Measurements from ENCODE around the gene TSKU. TPM values are rescaled to one million over a fixed set of nuclear protein-coding genes. Genes with fewer than 3 reads are reported as not detected.

Gene TSKU
- total RNA-seq, 2 donors from 2014 or later: 71.2 to 72.8 TPM

DNA sequence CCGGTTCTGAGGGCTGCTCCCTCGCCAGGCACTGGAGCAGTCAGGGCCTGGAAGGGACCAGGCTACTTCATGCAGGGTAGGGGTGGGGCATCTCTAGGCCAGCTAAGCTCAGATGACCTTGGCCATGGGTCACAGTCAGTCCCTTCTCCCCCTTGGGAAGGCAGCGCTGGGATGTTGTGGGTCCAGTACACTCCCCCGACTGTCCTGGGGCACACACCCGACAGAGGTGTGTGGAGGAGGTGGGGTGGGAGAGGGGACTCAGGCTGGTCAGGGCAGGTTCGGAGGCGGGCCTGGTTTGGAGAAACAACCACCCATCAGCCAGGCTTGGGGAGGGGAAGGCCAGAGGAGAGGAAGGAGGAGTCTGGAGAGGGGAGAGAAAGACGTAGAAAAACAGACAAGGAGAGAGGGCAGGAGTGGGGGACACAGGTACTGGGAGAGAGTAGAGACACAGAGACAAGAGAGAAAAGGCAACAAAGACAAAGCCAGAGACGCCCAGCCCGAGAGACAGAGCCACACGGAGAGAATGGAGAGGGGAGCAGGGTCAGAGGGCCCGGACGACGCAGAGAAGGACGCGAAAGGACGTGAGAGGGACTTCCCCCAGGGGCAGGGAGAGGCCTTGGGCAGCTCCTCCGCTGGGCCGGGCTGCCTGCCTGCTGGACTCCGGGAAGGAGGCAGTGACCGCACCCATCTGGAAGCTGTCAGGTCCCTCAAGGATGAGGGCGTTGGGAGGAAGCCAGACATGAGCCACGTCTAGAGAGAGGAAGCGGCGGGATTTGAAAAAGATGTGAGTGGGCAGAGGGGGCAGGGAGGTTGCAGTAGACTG is 30.6 kb upstream of the TSKU start:
- WGBS: 21% methylated on average over 25 of the region's 25 CpGs
- no peaks in the 10 kb centered on the region for H3K9me3 ChIP-seq
- peak overlapping the region in 1 of 2 donors; percentile 8 for H3K4me3 ChIP-seq
- H3K4me1 ChIP-seq (replicated peaks): no peaks in the 10 kb centered on the region
- DNase-seq (ENCODE audit: low spot score): peak; percentile 68
- peak; percentile 59 for TF ChIP-seq POLR2AphosphoS5 (IDR thresholded peaks at IDR 0.05)
- TF ChIP-seq, protein P1, sequence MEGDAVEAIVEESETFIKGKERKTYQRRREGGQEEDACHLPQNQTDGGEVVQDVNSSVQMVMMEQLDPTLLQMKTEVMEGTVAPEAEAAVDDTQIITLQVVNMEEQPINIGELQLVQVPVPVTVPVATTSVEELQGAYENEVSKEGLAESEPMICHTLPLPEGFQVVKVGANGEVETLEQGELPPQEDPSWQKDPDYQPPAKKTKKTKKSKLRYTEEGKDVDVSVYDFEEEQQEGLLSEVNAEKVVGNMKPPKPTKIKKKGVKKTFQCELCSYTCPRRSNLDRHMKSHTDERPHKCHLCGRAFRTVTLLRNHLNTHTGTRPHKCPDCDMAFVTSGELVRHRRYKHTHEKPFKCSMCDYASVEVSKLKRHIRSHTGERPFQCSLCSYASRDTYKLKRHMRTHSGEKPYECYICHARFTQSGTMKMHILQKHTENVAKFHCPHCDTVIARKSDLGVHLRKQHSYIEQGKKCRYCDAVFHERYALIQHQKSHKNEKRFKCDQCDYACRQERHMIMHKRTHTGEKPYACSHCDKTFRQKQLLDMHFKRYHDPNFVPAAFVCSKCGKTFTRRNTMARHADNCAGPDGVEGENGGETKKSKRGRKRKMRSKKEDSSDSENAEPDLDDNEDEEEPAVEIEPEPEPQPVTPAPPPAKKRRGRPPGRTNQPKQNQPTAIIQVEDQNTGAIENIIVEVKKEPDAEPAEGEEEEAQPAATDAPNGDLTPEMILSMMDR (IDR thresholded peaks at IDR 0.05): no peak
- no peaks in the 10 kb centered on the region for H3K27me3 ChIP-seq (replicated peaks; ENCODE audit: insufficient read depth)
- H3K36me3 ChIP-seq: no peaks in the 10 kb centered on the region
- intact Hi-C loops (cut with DNase I): no loop called here
- peak overlapping the region; percentile 67 to 73 for H3K27ac ChIP-seq

- Histone ChIP-seq H3K4me3 (no peak overlapping the region), H3K27ac (peak overlapping the region in 1 of 2 donors; percentile 67), H3K27me3 (replicated peaks; ENCODE audit: insufficient read depth) (no peaks in the 10 kb centered on the region), H3K36me3 (no peaks in the 10 kb centered on the region), H3K9me3 (no peaks in the 10 kb centered on the region), H3K4me1 (replicated peaks) (no peaks in the 10 kb centered on the region)
- intact Hi-C loops (cut with DNase I): no loop called here
- DNase-seq (ENCODE audit: low spot score): no peak
- WGBS: 86% methylated on average over 3 of the region's 3 CpGs
- TF ChIP-seq, protein P1 (IDR thresholded peaks at IDR 0.05): no peak
- no peak for TF ChIP-seq POLR2A (IDR thresholded peaks at IDR 0.05)
- TF ChIP-seq POLR2AphosphoS5 (IDR thresholded peaks at IDR 0.05): no peak
Observed at GRCh38 chr11:76753449-76753848, 29.7 kb upstream of the TSKU start.

DNA sequence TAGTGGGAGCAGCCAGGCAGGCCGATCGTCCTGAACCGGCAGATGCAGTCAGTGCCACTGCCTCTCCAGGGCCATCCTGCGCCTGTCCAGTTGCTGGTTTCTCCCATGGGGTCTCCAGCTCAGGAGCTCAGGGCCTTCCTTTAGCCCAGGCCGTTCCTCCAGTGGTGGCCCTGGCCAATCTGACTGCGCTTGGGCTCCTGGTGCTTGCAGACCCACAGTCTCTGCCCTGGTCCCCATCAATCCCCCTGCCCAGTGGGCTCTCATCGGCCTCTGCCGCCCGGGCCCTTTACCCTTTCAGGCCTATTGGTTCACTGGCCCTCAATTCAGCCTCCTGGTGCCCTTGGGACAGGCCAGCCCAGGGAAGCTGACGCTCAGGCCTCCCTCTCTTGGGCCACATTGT is 29.2 kb upstream of the TSKU start:
- Histone ChIP-seq H3K27me3 (replicated peaks; ENCODE audit: insufficient read depth) (no peaks in the 10 kb centered on the region), H3K27ac (no peak overlapping the region), H3K4me1 (replicated peaks) (no peaks in the 10 kb centered on the region), H3K4me3 (no peak overlapping the region), H3K36me3 (no peaks in the 10 kb centered on the region), H3K9me3 (no peaks in the 10 kb centered on the region)
- 97% methylated on average over 10 of the region's 10 CpGs for WGBS
- no peak for TF ChIP-seq POLR2AphosphoS5 (IDR thresholded peaks at IDR 0.05)
- no peak for TF ChIP-seq POLR2A (IDR thresholded peaks at IDR 0.05)
- TF ChIP-seq, protein P1 (IDR thresholded peaks at IDR 0.05): no peak
- no peak for DNase-seq (ENCODE audit: low spot score)
- intact Hi-C loops (cut with DNase I): no loop called here

- no peak overlapping the region for H3K4me3 ChIP-seq
- no peaks in the 10 kb centered on the region for H3K4me1 ChIP-seq (replicated peaks)
- no peaks in the 10 kb centered on the region for H3K27me3 ChIP-seq (replicated peaks; ENCODE audit: insufficient read depth)
- H3K36me3 ChIP-seq: no peaks in the 10 kb centered on the region
- no peaks in the 10 kb centered on the region for H3K9me3 ChIP-seq
- 43% methylated on average over 6 of the region's 6 CpGs for WGBS
- intact Hi-C loops (cut with DNase I): no loop called here
- DNase-seq (ENCODE audit: low spot score): no peak
- TF ChIP-seq POLR2A (IDR thresholded peaks at IDR 0.05): no peak
- no peak for TF ChIP-seq POLR2AphosphoS5 (IDR thresholded peaks at IDR 0.05)
- TF ChIP-seq, protein P1 (IDR thresholded peaks at IDR 0.05): no peak
- no peak overlapping the region for H3K27ac ChIP-seq
Observed at GRCh38 chr11:76756341-76756741, 26.8 kb upstream of the TSKU start.

DNA sequence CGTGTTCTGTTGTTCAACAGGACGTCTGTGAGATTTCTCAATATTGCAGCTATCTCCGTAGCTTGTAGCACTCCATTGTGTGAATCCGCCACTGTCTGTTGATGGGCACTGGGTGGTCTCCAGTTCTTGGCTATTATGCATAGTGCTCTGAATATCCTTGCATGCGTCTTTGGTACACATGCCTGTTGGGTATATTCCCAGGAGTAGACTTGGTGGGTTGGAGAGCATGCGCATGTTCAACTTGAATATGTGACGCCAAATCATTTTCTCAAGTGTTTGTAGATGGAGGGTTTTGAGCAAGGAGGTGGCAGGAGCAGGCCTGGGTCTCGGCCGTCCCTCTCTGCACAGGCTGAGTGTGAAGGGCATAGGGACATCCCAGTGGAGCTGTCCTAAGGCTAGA is 24.8 kb upstream of the TSKU start:
- H3K27me3 ChIP-seq (replicated peaks; ENCODE audit: insufficient read depth): no peaks in the 10 kb centered on the region
- no peak overlapping the region for H3K27ac ChIP-seq
- intact Hi-C loops (cut with DNase I): no loop called here
- no peaks in the 10 kb centered on the region for H3K4me1 ChIP-seq (replicated peaks)
- DNase-seq (ENCODE audit: low spot score): no peak
- 96% methylated on average over 9 of the region's 9 CpGs for WGBS
- TF ChIP-seq POLR2AphosphoS5 (IDR thresholded peaks at IDR 0.05) (no peak), POLR2A (IDR thresholded peaks at IDR 0.05) (no peak)
- TF ChIP-seq, protein P1 (IDR thresholded peaks at IDR 0.05): no peak
- H3K9me3 ChIP-seq: no peaks in the 10 kb centered on the region
- H3K4me3 ChIP-seq: no peak overlapping the region
- H3K36me3 ChIP-seq: no peaks in the 10 kb centered on the region
